ENCODE results near the gene NKIRAS1. TPM values are rescaled to one million over a fixed set of nuclear protein-coding genes. Genes with fewer than 3 reads are reported as not detected.
"Not testable (repeated sequence)": the region's sequence is repeated elsewhere in the genome, so short reads cannot be mapped to it uniquely, and the experiment has no call there.

NKIRAS1 gene
- total RNA-seq, 4 donors from 2014 or later: 23.4 to 29.4 (median 26.8) TPM

- 90% methylated on average over 7 of the region's 7 CpGs for WGBS
- no peak overlapping the region for H3K4me3 ChIP-seq
- no peaks in the 10 kb centered on the region for H3K4me1 ChIP-seq
- peaks cover 0 to 16% (median 13%) of the 10 kb centered on the region in 4 donors for H3K36me3 ChIP-seq
- H3K27ac ChIP-seq (replicated peaks in 1 of 4): no peak overlapping the region
- intact Hi-C loops (cut with DNase I): no loop called here
- TF ChIP-seq, protein P1, sequence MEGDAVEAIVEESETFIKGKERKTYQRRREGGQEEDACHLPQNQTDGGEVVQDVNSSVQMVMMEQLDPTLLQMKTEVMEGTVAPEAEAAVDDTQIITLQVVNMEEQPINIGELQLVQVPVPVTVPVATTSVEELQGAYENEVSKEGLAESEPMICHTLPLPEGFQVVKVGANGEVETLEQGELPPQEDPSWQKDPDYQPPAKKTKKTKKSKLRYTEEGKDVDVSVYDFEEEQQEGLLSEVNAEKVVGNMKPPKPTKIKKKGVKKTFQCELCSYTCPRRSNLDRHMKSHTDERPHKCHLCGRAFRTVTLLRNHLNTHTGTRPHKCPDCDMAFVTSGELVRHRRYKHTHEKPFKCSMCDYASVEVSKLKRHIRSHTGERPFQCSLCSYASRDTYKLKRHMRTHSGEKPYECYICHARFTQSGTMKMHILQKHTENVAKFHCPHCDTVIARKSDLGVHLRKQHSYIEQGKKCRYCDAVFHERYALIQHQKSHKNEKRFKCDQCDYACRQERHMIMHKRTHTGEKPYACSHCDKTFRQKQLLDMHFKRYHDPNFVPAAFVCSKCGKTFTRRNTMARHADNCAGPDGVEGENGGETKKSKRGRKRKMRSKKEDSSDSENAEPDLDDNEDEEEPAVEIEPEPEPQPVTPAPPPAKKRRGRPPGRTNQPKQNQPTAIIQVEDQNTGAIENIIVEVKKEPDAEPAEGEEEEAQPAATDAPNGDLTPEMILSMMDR (IDR thresholded peaks at IDR 0.05): no peak
- TF ChIP-seq POLR2AphosphoS5 (IDR thresholded peaks at IDR 0.05) (no peak), EP300 (IDR thresholded peaks at IDR 0.05) (no peak), POLR2A (IDR thresholded peaks at IDR 0.05; ENCODE audit: low read depth) (no peak)
- H3K9me3 ChIP-seq: no peaks in the 10 kb centered on the region
- DNase-seq (ENCODE audit: extremely low spot score): no peak
- H3K27me3 ChIP-seq: no peaks in the 10 kb centered on the region
Observed at GRCh38 chr3:23926246-23926645, 9.5 kb upstream of the NKIRAS1 start.

DNA sequence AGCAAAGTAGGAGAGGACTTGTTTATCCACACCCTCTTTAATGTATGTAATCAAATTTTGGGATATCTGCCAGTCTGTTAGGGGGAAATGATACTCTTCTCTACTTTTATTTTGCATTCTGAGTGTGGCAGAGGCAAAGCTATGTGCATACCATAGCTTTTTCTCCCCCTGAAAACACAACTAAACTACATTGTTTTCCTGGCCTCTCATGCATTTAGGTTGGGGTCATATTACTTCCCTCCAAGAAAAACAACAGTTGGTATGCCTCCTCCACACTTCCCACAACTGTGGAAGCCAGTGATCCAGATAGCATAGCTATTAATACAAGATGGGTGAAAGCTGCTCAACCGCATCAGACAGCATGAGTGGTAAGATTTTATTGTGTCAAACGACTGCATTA lies 7.0 kb upstream of the NKIRAS1 start:
- H3K4me1 ChIP-seq: peaks cover 9 to 17% (median 16%) of the 10 kb centered on the region in 4 donors
- no peak for DNase-seq (ENCODE audit: extremely low spot score)
- TF ChIP-seq EP300 (IDR thresholded peaks at IDR 0.05) (no peak), POLR2A (IDR thresholded peaks at IDR 0.05; ENCODE audit: low read depth) (no peak), POLR2AphosphoS5 (IDR thresholded peaks at IDR 0.05) (no peak)
- TF ChIP-seq, protein P1 (IDR thresholded peaks at IDR 0.05): no peak
- peaks cover 0 to 40% (median 31%) of the 10 kb centered on the region in 4 donors for H3K36me3 ChIP-seq
- H3K27me3 ChIP-seq: no peaks in the 10 kb centered on the region
- intact Hi-C loops (cut with DNase I): no loop called here
- no peaks in the 10 kb centered on the region for H3K9me3 ChIP-seq
- no peak overlapping the region for H3K27ac ChIP-seq (replicated peaks in 1 of 4)
- 74% methylated on average over 2 of the region's 2 CpGs for WGBS
- no peak overlapping the region for H3K4me3 ChIP-seq

DNA sequence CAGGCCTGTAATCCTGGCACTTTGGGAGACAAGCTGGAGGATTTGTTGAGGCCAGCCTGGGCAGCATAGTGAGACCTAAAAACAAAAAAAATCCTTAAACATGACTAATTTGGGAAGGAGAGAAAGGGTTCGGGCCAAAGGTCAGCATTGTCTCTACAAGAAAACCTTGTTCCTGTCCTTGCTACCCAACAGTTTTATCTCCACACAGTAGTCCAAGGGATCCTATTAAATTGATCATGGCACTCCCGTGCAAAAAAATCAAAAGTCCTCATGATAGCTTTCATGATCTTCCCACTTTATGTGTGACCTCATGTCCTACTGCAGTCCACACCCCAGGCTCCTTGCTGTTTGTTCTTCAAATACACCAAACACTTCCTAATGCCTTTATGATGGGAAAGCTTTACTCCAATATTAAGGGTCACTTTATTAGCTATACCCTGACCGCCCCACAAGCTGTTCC lies 4.3 kb upstream of the NKIRAS1 start:
- H3K27me3 ChIP-seq: no peaks in the 10 kb centered on the region
- DNase-seq (ENCODE audit: extremely low spot score): no peak
- H3K36me3 ChIP-seq: peaks cover 0 to 47% (median 38%) of the 10 kb centered on the region in 4 donors
- no peaks in the 10 kb centered on the region for H3K9me3 ChIP-seq
- H3K4me1 ChIP-seq: peaks cover 17 to 32% (median 27%) of the 10 kb centered on the region in 4 donors
- no peak overlapping the region for H3K27ac ChIP-seq (replicated peaks in 1 of 4)
- no peak overlapping the region for H3K4me3 ChIP-seq
- 84% methylated on average over 3 of the region's 3 CpGs for WGBS
- intact Hi-C loops (cut with DNase I): no loop called here
- TF ChIP-seq POLR2AphosphoS5 (IDR thresholded peaks at IDR 0.05): no peak
- TF ChIP-seq, protein P1 (IDR thresholded peaks at IDR 0.05): no peak
- no peak for TF ChIP-seq EP300 (IDR thresholded peaks at IDR 0.05)
- TF ChIP-seq POLR2A (IDR thresholded peaks at IDR 0.05; ENCODE audit: low read depth): no peak

DNA sequence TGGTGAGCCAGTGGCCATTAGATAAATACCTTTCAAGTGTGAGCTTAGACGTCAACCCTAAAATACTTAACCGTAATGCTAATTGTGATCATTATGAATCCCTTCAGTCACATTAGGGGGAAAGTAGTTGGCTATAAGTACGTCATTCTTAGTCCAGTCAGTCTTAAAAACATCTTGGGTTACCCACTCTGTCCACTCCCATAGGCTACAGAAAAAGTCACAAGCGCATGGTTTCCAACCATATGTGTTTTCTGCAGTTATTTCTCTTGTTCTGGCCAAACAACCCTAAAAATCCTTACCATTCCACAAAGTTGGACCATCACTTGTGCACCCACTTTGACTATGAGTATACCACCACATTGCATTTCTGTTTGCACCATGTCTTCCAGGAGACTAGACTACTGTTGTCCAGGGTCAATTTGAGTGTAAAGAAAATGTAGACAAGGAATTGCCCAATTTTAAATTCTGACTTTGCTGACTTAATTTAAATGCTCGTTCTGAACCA lies 3.4 kb upstream of the NKIRAS1 start:
- no peak for DNase-seq (ENCODE audit: extremely low spot score)
- WGBS: 73% methylated on average over 5 of the region's 5 CpGs
- intact Hi-C loops (cut with DNase I): no loop called here
- Histone ChIP-seq H3K9me3 (no peaks in the 10 kb centered on the region), H3K27ac (replicated peaks in 1 of 4) (peak overlapping the region in 2 of 4 donors; percentile 3 to 14), H3K27me3 (no peaks in the 10 kb centered on the region), H3K36me3 (peaks cover 0 to 47% (median 38%) of the 10 kb centered on the region in 4 donors), H3K4me1 (peaks cover 24 to 41% (median 36%) of the 10 kb centered on the region in 4 donors), H3K4me3 (no peak overlapping the region)
- no peak for TF ChIP-seq POLR2A (IDR thresholded peaks at IDR 0.05; ENCODE audit: low read depth)
- TF ChIP-seq POLR2AphosphoS5 (IDR thresholded peaks at IDR 0.05): no peak
- TF ChIP-seq, protein P1 (IDR thresholded peaks at IDR 0.05): no peak
- no peak for TF ChIP-seq EP300 (IDR thresholded peaks at IDR 0.05)

DNA sequence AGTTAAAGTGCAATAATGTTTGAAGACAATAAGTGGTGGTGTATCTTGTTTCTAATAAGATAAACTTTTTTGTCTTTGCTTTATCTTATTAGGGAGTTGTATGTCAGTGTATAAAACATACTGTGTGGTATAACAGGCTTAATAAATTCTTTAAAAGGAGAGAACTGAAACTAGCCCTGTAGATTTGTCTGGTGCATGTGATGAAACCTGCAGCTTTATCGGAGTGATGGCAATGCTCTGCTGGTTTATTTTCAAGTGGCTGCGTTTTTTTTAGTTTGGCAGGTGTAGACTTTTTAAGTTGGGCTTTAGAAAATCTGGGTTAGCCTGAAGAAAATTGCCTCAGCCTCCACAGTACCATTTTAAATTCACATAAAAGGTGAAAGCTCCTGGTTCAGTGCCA lies 2.8 kb upstream of the NKIRAS1 start:
- H3K9me3 ChIP-seq: no peaks in the 10 kb centered on the region
- no peak for TF ChIP-seq EP300 (IDR thresholded peaks at IDR 0.05)
- no peak for TF ChIP-seq POLR2AphosphoS5 (IDR thresholded peaks at IDR 0.05)
- TF ChIP-seq, protein P1 (IDR thresholded peaks at IDR 0.05): no peak
- no peak for TF ChIP-seq POLR2A (IDR thresholded peaks at IDR 0.05; ENCODE audit: low read depth)
- 65% methylated on average over 2 of the region's 2 CpGs for WGBS
- DNase-seq (ENCODE audit: extremely low spot score): no peak
- intact Hi-C loops (cut with DNase I): no loop called here
- no peaks in the 10 kb centered on the region for H3K27me3 ChIP-seq
- H3K4me3 ChIP-seq: no peak overlapping the region
- peak overlapping the region in 1 of 4 donors; percentile 3 for H3K27ac ChIP-seq (replicated peaks in 1 of 4)
- H3K36me3 ChIP-seq: peaks cover 0 to 47% (median 38%) of the 10 kb centered on the region in 4 donors
- H3K4me1 ChIP-seq: peaks cover 26 to 47% (median 41%) of the 10 kb centered on the region in 4 donors

DNA sequence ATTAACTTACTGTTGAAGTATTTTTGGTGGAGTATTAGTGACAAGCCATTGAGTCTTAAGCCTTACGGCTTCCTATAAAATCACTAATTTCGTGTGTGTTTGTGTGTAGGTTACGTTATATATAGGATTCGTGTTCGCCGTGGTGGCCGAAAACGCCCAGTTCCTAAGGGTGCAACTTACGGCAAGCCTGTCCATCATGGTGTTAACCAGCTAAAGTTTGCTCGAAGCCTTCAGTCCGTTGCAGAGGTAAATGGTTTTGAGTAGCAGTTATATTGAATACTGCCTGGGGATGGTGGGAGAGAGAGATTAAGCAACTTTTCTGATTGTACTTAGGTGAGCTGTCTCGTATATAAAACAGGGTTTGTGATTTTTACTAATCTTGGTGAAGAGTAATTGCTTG lies 1.5 kb upstream of the NKIRAS1 start:
- DNase-seq (ENCODE audit: extremely low spot score); H3K27me3 ChIP-seq; H3K9me3 ChIP-seq; intact Hi-C loops (cut with DNase I): not testable (repeated sequence)
- H3K27ac ChIP-seq (replicated peaks in 1 of 4): peak overlapping the region; percentile 88 to 96 (median 92)
- H3K4me3 ChIP-seq: peak overlapping the region; percentile 71 to 85 (median 80)
- WGBS: 27% methylated on average over 12 of the region's 12 CpGs
- peaks cover 0 to 47% (median 38%) of the 10 kb centered on the region in 4 donors for H3K36me3 ChIP-seq
- H3K4me1 ChIP-seq: peaks cover 26 to 58% (median 46%) of the 10 kb centered on the region in 4 donors

Measured in esophagus muscularis mucosa (tissue), 4 donors.